MM.1S (cell line): ENCODE measurements around the gene AZIN2.

ENCODE experiments used
- DNase-seq: peaks from one replicate; pipeline ENCODE4 v3.0.0-alpha.2; 2015
- H2AFZ ChIP-seq: fragments of 300-600 bp; sonication (generic); 2 replicates; pipeline ENCODE4 v1.6.0; 2016; ENCODE audit warnings: antibody characterized with exemption, low read length
- H3F3A ChIP-seq: fragments of 300-600 bp; sonication (generic); 2 replicates; pipeline ENCODE4 v1.6.1; 2016; ENCODE audit warnings: mild to moderate bottlenecking, antibody characterized with exemption, low read length, moderate library complexity, mixed read lengths; ENCODE audit not compliant: insufficient read depth
- H3K27ac ChIP-seq: fragments of 300-600 bp; sonication (generic); 2 replicates; pipeline ENCODE4 v1.5.1; 2016; ENCODE audit warnings: mild to moderate bottlenecking, low read length
- H3K27me3 ChIP-seq: fragments of 300-600 bp; sonication (generic); replicated peaks from 2 replicates; pipeline ENCODE4 v1.6.0; 2016; ENCODE audit warnings: low read length; ENCODE audit not compliant: insufficient read depth
- H3K36me3 ChIP-seq: fragments of 300-600 bp; sonication (generic); replicated peaks from 2 replicates; pipeline ENCODE4 v1.6.1; 2016; ENCODE audit warnings: mild to moderate bottlenecking, low read length, mixed read lengths; ENCODE audit not compliant: insufficient read depth
- H3K4me1 ChIP-seq: fragments of 300-600 bp; sonication (generic); 2 replicates; pipeline ENCODE4 v1.6.1; 2016; ENCODE audit warnings: low read length, mixed read lengths
- H3K4me2 ChIP-seq: fragments of 300-600 bp; sonication (generic); 2 replicates; pipeline ENCODE4 v1.6.0; 2016; ENCODE audit warnings: low read depth, low read length
- H3K4me3 ChIP-seq: fragments of 300-600 bp; sonication (generic); 2 replicates; pipeline ENCODE4 v1.5.1; 2016; ENCODE audit warnings: low read length, mixed read lengths
- H3K79me2 ChIP-seq: fragments of 300-600 bp; sonication (generic); 2 replicates; pipeline ENCODE4 v1.6.1; 2016; ENCODE audit warnings: mixed run types, low read length, mixed read lengths
- H3K9ac ChIP-seq: fragments of 300-600 bp; sonication (generic); 2 replicates; pipeline ENCODE4 v1.6.1; 2016; ENCODE audit warnings: low read length, mixed read lengths
- H3K9me2 ChIP-seq: fragments of 300-600 bp; sonication (generic); replicated peaks from 2 replicates; pipeline ENCODE4 v1.6.1; 2016; ENCODE audit warnings: mild to moderate bottlenecking, low read length, mixed read lengths; ENCODE audit not compliant: insufficient read depth
- H3K9me3 ChIP-seq: fragments of 300-600 bp; sonication (generic); replicated peaks from 2 replicates; pipeline ENCODE4 v1.6.1; 2016; ENCODE audit warnings: mild to moderate bottlenecking, low read length, mixed read lengths; ENCODE audit not compliant: insufficient read depth
- H4K20me1 ChIP-seq: fragments of 300-600 bp; sonication (generic); 2 replicates; pipeline ENCODE4 v1.6.1; 2016; ENCODE audit warnings: mild to moderate bottlenecking, low read length, moderate library complexity, mixed read lengths; ENCODE audit not compliant: insufficient read depth
- EZH2 ChIP-seq: fragments of 300-600 bp; sonication (generic); optimal IDR thresholded peaks from 2 replicates; pipeline ENCODE3; 2017; ENCODE audit warnings: low read depth, mild to moderate bottlenecking, antibody characterized with exemption, low read length, mixed read lengths
- EZH2phosphoT487 ChIP-seq: fragments of 300-600 bp; sonication (generic); IDR thresholded peaks from 2 replicates; pipeline ENCODE4 v1.6.1; 2018; ENCODE audit warnings: antibody characterized with exemption, low read length
- TF ChIP-seq, protein P1 (sequence below): fragments of 300-600 bp; sonication (generic); IDR thresholded peaks from 2 replicates; pipeline ENCODE4 v1.5.1; 2016; ENCODE audit warnings: antibody characterized with exemption, low read length, mixed read lengths

Gene AZIN2

DNA sequence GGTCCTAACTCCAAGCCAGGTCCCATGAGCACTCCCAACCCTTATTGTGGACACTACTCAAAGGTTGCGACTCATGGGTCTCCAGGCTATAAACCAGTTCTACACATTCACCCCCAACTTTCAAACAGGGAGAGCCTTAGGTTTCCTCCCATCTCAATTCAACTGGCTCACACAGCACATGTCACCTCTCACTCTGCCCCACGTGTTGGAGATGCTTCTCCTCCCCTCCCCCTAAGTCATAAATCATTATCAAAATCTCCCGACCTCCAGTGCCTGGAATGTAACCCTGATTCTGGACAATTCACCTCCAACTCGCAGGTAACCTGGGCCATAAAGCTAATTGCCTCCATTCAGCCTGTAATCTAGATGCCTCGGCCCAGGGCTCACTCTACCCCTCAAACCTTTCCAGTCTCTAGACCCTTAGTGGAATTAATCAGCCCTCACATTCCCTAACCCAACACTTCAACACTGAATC lies 44.9 kb upstream of the AZIN2 start:
- peak overlapping the region; percentile 4; the same call in 1 of the 2 replicates for H3K27ac ChIP-seq
- H3F3A ChIP-seq = no peaks in the 10 kb centered on the region

DNA sequence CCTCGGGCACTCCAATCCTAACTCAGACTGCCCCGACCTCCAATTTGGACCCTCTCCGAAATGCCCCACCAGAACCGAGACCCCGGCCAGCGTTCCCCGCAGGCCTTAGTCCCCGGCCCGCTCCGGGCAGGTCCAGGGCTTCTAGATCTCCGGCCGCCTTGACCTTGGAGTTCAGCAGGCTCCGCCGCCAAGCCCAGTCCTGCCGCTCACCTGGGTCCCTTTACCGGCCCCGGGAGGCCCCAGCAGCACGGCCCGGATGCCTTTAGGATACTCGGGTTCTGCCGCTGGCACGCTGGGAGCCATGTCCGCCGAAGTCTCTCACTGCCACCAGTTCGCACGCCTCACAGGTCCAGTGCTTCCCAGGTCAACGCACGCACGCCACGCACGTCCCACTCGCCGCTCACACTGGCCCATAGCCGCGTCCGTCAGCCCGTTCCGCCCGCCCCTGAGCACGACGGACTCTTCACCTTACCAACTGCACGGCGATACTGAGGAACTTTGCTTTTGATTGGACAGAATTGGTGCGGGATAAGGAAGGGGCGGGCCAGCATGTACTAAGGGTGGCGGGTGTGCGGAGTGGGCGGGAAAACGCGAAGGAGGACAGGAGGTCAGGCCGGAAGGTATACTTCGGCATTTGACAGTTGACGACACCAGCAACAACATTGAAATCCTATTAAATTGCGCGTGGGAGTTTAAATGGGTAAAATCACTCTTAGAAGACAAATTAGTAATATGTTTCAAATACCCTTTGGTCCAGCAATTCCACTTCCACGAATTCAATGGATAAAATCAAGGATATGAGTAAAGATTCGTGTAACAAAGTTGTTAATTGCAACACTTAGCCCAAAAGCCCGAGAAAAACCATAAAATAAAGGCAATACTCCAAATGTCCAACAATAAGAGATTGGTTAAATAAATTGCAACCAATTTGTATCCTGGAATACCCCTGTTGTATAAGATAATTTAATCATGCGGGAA lies 44.1 kb upstream of the AZIN2 start, which contains the start of gene AK2:
AK2 (minus strand) TSS at position 358 of the 978 bp plus-strand sequence; CDS start at position 303, 55 bp downstream.
- H3K27me3 ChIP-seq = no peaks in the 10 kb centered on the region
- no peak for TF ChIP-seq EZH2
- TF ChIP-seq, protein P1, sequence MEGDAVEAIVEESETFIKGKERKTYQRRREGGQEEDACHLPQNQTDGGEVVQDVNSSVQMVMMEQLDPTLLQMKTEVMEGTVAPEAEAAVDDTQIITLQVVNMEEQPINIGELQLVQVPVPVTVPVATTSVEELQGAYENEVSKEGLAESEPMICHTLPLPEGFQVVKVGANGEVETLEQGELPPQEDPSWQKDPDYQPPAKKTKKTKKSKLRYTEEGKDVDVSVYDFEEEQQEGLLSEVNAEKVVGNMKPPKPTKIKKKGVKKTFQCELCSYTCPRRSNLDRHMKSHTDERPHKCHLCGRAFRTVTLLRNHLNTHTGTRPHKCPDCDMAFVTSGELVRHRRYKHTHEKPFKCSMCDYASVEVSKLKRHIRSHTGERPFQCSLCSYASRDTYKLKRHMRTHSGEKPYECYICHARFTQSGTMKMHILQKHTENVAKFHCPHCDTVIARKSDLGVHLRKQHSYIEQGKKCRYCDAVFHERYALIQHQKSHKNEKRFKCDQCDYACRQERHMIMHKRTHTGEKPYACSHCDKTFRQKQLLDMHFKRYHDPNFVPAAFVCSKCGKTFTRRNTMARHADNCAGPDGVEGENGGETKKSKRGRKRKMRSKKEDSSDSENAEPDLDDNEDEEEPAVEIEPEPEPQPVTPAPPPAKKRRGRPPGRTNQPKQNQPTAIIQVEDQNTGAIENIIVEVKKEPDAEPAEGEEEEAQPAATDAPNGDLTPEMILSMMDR = no peak
- peak; percentile 98 for DNase-seq
- H3K36me3 ChIP-seq = no peaks in the 10 kb centered on the region
- no peaks in the 10 kb centered on the region for H3K9me3 ChIP-seq
- peak within 1 kb of the TSS; percentile 68 for H2AFZ ChIP-seq
- peak within 1 kb of the TSS; percentile 82 for H3K4me3 ChIP-seq
- peak within 1 kb of the TSS; percentile 78 for H3K9ac ChIP-seq
- H3F3A ChIP-seq = no peaks in the 10 kb centered on the region
- peaks cover 11% of the 10 kb centered on the region for H3K4me1 ChIP-seq
- peak within 1 kb of the TSS; percentile 74 for H3K4me2 ChIP-seq
- peaks cover 7% of the 10 kb centered on the region for H4K20me1 ChIP-seq
- no peaks in the 10 kb centered on the region for H3K9me2 ChIP-seq
- H3K79me2 ChIP-seq = peaks cover 49% of the 10 kb centered on the region
- H3K27ac ChIP-seq = peak within 1 kb of the TSS; percentile 4; the same call in 1 of the 2 replicates

More for the DNA sequence above, 44.9 kb upstream of the AZIN2 start:
- Histone ChIP-seq H3K36me3 (no peaks in the 10 kb centered on the region; the same call in 1 of the 2 replicates), H3K9me3 (no peaks in the 10 kb centered on the region), H4K20me1 (peaks cover 14% of the 10 kb centered on the region), H3K4me1 (peaks cover 11% of the 10 kb centered on the region), H3K27me3 (no peaks in the 10 kb centered on the region), H3K4me2 (peak overlapping the region; percentile 74), H3K4me3 (peak overlapping the region; percentile 82), H3K79me2 (peaks cover 56% of the 10 kb centered on the region), H3K9ac (peak overlapping the region; percentile 78), H2AFZ (peak overlapping the region; percentile 53), H3K9me2 (no peaks in the 10 kb centered on the region)
- DNase-seq = peak; percentile 17
- no peak for TF ChIP-seq EZH2phosphoT487
- TF ChIP-seq, protein P1 = no peak
- no peak for TF ChIP-seq EZH2

DNA sequence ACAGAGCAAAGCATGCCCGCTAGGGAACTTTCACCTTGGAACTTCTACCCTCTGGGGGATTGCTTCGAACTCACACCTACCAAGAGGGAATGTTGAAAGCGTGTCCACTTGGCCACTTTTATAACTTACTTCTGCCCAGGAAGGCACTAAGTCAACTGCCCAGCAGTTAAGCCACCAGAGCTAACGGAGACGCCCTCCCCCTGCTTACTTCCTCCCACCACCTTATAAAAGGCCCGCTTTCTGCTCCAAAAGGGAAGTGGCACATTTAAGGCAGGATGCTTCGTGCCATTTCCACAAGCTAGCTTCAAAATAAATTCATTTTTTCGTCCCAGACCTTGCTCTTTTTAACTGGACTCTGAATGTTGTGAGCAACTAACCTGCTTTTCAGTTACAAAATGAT lies 41.1 kb upstream of the AZIN2 start:
- DNase-seq = no peak

More for the DNA sequence above, 41.1 kb upstream of the AZIN2 start:
- Histone ChIP-seq H2AFZ (no peak overlapping the region), H3K9me3 (no peaks in the 10 kb centered on the region), H4K20me1 (no peaks in the 10 kb centered on the region), H3K79me2 (peaks cover 19% of the 10 kb centered on the region), H3K9me2 (no peaks in the 10 kb centered on the region), H3K27ac (no peak overlapping the region), H3K4me3 (no peak overlapping the region), H3K27me3 (no peaks in the 10 kb centered on the region), H3K36me3 (no peaks in the 10 kb centered on the region), H3K4me1 (peaks cover 11% of the 10 kb centered on the region), H3F3A (no peaks in the 10 kb centered on the region), H3K4me2 (no peak overlapping the region), H3K9ac (no peak overlapping the region)
- TF ChIP-seq, protein P1 = no peak
- no peak for TF ChIP-seq EZH2phosphoT487
- TF ChIP-seq EZH2 = no peak
